HG03469 (cell line): Measurements from ENCODE around the gene ADAMTS2.

Experiments used
- ATAC-seq: cut with Tn5 transposase; IDR thresholded peaks from one replicate; pipeline ENCODE4 v1.9.1; 2021; ENCODE audit warnings: mild to moderate bottlenecking, moderate library complexity, moderate number of reproducible peaks; ENCODE audit not compliant: unreplicated experiment

Gene ADAMTS2

GRCh38 chr5:179168664-179169063 lies 176.6 kb downstream of the ADAMTS2 start:
- no peak for ATAC-seq

GRCh38 chr5:179167871-179168451 lies 177.3 kb downstream of the ADAMTS2 start:
- no peak for ATAC-seq

GRCh38 chr5:179166886-179167841 lies 178.1 kb downstream of the ADAMTS2 start:
- no peak for ATAC-seq

GRCh38 chr5:179166171-179166885 lies 178.9 kb downstream of the ADAMTS2 start:
- no peak for ATAC-seq

GRCh38 chr5:179165421-179166170 lies 179.7 kb downstream of the ADAMTS2 start:
- ATAC-seq = no peak

GRCh38 chr5:179164331-179165311 lies 180.6 kb downstream of the ADAMTS2 start:
- ATAC-seq = no peak

GRCh38 chr5:179163236-179164155 lies 181.8 kb downstream of the ADAMTS2 start:
- no peak for ATAC-seq

- no peak for ATAC-seq
Measured at GRCh38 chr5:179162351-179163235, 182.7 kb downstream of the ADAMTS2 start.

- no peak for ATAC-seq
Measured at GRCh38 chr5:179161901-179162300, 183.4 kb downstream of the ADAMTS2 start.

GRCh38 chr5:179160584-179160983 lies 184.7 kb downstream of the ADAMTS2 start:
- ATAC-seq = no peak

GRCh38 chr5:179158556-179158955 lies 186.7 kb downstream of the ADAMTS2 start:
- no peak for ATAC-seq

GRCh38 chr5:179154991-179155955 lies 190.0 kb downstream of the ADAMTS2 start:
- no peak for ATAC-seq

GRCh38 chr5:179154346-179154990 lies 190.8 kb downstream of the ADAMTS2 start:
- ATAC-seq = no peak

GRCh38 chr5:179153921-179154345 lies 191.3 kb downstream of the ADAMTS2 start:
- ATAC-seq = no peak

- no peak for ATAC-seq
Measured at GRCh38 chr5:179153341-179153901, 191.8 kb downstream of the ADAMTS2 start.

- no peak for ATAC-seq
Measured at GRCh38 chr5:179152941-179153340, 192.3 kb downstream of the ADAMTS2 start.
